ENCODE measurements around the gene OR5D14. TPM values are rescaled to one million over a fixed set of nuclear protein-coding genes. Genes with fewer than 3 reads are reported as not detected.

The OR5D14 gene
- total RNA-seq (2021), result not detected in 2 replicates
- long read RNA-seq, result 0 reads

DNA sequence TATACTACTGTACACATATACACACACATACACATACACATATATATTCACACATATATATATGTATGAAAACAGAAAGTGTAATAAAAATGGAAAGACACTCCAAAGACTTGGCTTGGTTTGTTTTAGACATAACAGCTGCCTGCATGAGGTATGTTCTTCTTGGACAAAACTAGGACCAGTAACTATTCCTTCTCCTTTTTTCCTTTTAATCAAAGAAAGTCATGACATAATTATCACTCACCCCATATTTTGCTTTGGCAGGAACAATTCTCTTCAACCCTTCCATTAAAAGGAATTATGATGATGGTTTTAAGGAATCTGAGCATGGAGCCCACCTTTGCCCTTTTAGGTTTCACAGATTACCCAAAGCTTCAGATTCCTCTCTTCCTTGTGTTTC, at the start of gene OR5D14:
OR5D14 (plus strand) TSS at position 301 of the 400 bp plus-strand sequence; CDS start at position 301, 0 bp downstream.
- H3K14ac ChIP-seq (ENCODE audit: insufficient read depth, low read length), result no peak within 1 kb of the TSS
- Mint-ChIP-seq H3K4me3 (no peak within 1 kb of the TSS), H3K27me3 (ENCODE audit: low read depth) (peaks cover 1% of the 10 kb centered on the region; the same call in 1 of the 2 replicates), H3K36me3 (ENCODE audit: insufficient read depth in 1 of 3, low read depth in 3 of 3) (peaks cover 0 to 21% (median 4%) of the 10 kb centered on the region in 3 experiments; a peak in 4 of 7 replicates), H3K9me3 (peaks cover 74 to 81% of the 10 kb centered on the region in 2 experiments), H3K4me1 (no peaks in the 10 kb centered on the region), H3K27ac (no peak within 1 kb of the TSS)
- H3K18ac ChIP-seq (ENCODE audit: insufficient read length, low read depth, low read length), result no peak within 1 kb of the TSS
- H3K4ac ChIP-seq (ENCODE audit: low read depth, low read length), result no peak within 1 kb of the TSS
- no peak within 1 kb of the TSS for H2BK15ac ChIP-seq (ENCODE audit: low read depth, low read length)
- no peak within 1 kb of the TSS for H2BK120ac ChIP-seq (ENCODE audit: low read depth, low read length, poor library complexity, severe bottlenecking)
- TF ChIP-seq CTCF (conservative IDR thresholded peaks at IDR 0.05), result no peak
- no peak within 1 kb of the TSS for H4K5ac ChIP-seq (ENCODE audit: insufficient read length, low read depth, low read length)
- no peak within 1 kb of the TSS for H4K8ac ChIP-seq (replicated peaks; ENCODE audit: insufficient read length, low read depth, low read length)
- no peak within 1 kb of the TSS for H3K4me2 ChIP-seq (ENCODE audit: insufficient read depth, insufficient read length, low read length)
- no peaks in the 10 kb centered on the region for H3K79me1 ChIP-seq (ENCODE audit: insufficient read depth, low read depth, low read length, poor library complexity, severe bottlenecking)
- no peak within 1 kb of the TSS for H3K56ac ChIP-seq (ENCODE audit: insufficient read length, low read depth, low read length)
- peaks cover 73% of the 10 kb centered on the region for H3K9me3 ChIP-seq (ENCODE audit: control insufficient read depth, low read depth, low read length)
- no peak within 1 kb of the TSS for H4K91ac ChIP-seq (ENCODE audit: insufficient read length, low read depth, low read length)
- no peaks in the 10 kb centered on the region for H3K79me2 ChIP-seq (ENCODE audit: insufficient read depth, low read length)
- no peak for DNase-seq
- H3K27me3 ChIP-seq (ENCODE audit: insufficient read depth, low read length), result no peaks in the 10 kb centered on the region
- no peak within 1 kb of the TSS for H2AK5ac ChIP-seq (ENCODE audit: insufficient read length, low read length)
- H2BK20ac ChIP-seq (ENCODE audit: low read depth, low read length, poor library complexity, severe bottlenecking), result no peak within 1 kb of the TSS
- H3K23ac ChIP-seq (ENCODE audit: insufficient read length, low read depth, low read length), result no peak within 1 kb of the TSS
- H3K27ac ChIP-seq (ENCODE audit: insufficient read length, low read depth, low read length), result no peak within 1 kb of the TSS
- H2BK12ac ChIP-seq (ENCODE audit: insufficient read length, low read depth, low read length), result no peak within 1 kb of the TSS
- no peak within 1 kb of the TSS for H3T11ph ChIP-seq (ENCODE audit: low read length)
- no peaks in the 10 kb centered on the region for H3K4me1 ChIP-seq (ENCODE audit: insufficient read depth, low read length)
- H2AFZ ChIP-seq (ENCODE audit: low read length), result no peak within 1 kb of the TSS
- H3K23me2 ChIP-seq (ENCODE audit: insufficient read length, low read depth, low read length, poor library complexity, severe bottlenecking), result no peaks in the 10 kb centered on the region
- no peaks in the 10 kb centered on the region for H4K20me1 ChIP-seq (ENCODE audit: control insufficient read depth, insufficient read depth, insufficient read length)
- H3K9ac ChIP-seq (ENCODE audit: extremely low read depth, insufficient read length, low read length), result no peak within 1 kb of the TSS
- no peak within 1 kb of the TSS for H2BK5ac ChIP-seq (ENCODE audit: insufficient read length, low read length)
